ENCODE results near the gene C22orf23. TPM values are rescaled to one million over a fixed set of nuclear protein-coding genes. Genes with fewer than 3 reads are reported as not detected.

The C22orf23 gene
- total and polyA plus RNA-seq, 5 donors from 2014 or later: not detected

GRCh38 chr22:37985751-37986281 is 32.4 kb upstream of the C22orf23 start:
- Mint-ChIP-seq H3K9me3 (peaks cover 0 to 2% (median 0%) of the 10 kb centered on the region in 7 donors), H3K36me3 (peaks cover 3% of the 10 kb centered on the region), H3K4me1 (no peaks in the 10 kb centered on the region), H3K27ac (no peak overlapping the region), H3K4me3 (no peak overlapping the region), H3K27me3 (no peaks in the 10 kb centered on the region)
- no peaks in the 10 kb centered on the region for H3K27me3 ChIP-seq (ENCODE audit: control insufficient read depth, insufficient read depth, low read length)
- H3K4me1 ChIP-seq (ENCODE audit: control insufficient read depth, insufficient read depth, low read length, poor library complexity, severe bottlenecking): no peaks in the 10 kb centered on the region
- DNase-seq (no peak), ATAC-seq (ENCODE audit: low read depth in 2 of 2) (no peak)
- H3K4me3 ChIP-seq (ENCODE audit: low read depth, low read length): no peak overlapping the region
- H3K9me3 ChIP-seq (ENCODE audit: control insufficient read depth in 2 of 2, low read length in 2 of 2): no peaks in the 10 kb centered on the region
- no peaks in the 10 kb centered on the region for H3K36me3 ChIP-seq (ENCODE audit: control insufficient read depth, insufficient read depth, low read length)
- H3K27ac ChIP-seq (ENCODE audit: insufficient read depth, low read length, poor library complexity, severe bottlenecking): no peak overlapping the region

- DNase-seq: no peak
- Histone ChIP-seq H3K36me3 (ENCODE audit: control insufficient read depth, insufficient read depth, low read length) (no peaks in the 10 kb centered on the region), H3K9me3 (ENCODE audit: control insufficient read depth in 2 of 2, low read length in 2 of 2) (no peaks in the 10 kb centered on the region), H3K27me3 (ENCODE audit: control insufficient read depth, insufficient read depth, low read length) (no peaks in the 10 kb centered on the region), H3K4me3 (ENCODE audit: low read depth, low read length) (no peak overlapping the region), H3K4me1 (ENCODE audit: control insufficient read depth, insufficient read depth, low read length, poor library complexity, severe bottlenecking) (no peaks in the 10 kb centered on the region), H3K27ac (ENCODE audit: insufficient read depth, low read length, poor library complexity, severe bottlenecking) (no peak overlapping the region)
- no peak overlapping the region for H3K27ac Mint-ChIP-seq
- H3K9me3 Mint-ChIP-seq: peaks cover 0 to 2% (median 0%) of the 10 kb centered on the region in 7 donors
- H3K4me1 Mint-ChIP-seq: peaks cover 0 to 2% (median 0%) of the 10 kb centered on the region in 4 donors
- H3K4me3 Mint-ChIP-seq: no peak overlapping the region
- H3K36me3 Mint-ChIP-seq: peaks cover 3% of the 10 kb centered on the region
- no peaks in the 10 kb centered on the region for H3K27me3 Mint-ChIP-seq
- no peak for ATAC-seq (ENCODE audit: low read depth in 2 of 2)
These were observed 31.7 kb upstream of the C22orf23 start for GRCh38 chr22:37985050-37985585.

GRCh38 chr22:37983860-37984791 is 30.7 kb upstream of the C22orf23 start, which contains the start of gene SOX10:
Gene SOX10, minus strand, starts transcription at chr22:37984555. Its CDS starts 771 bp downstream, at chr22:37983784.
- no peak within 1 kb of the TSS for H3K27ac Mint-ChIP-seq
- peaks cover 0 to 2% (median 0%) of the 10 kb centered on the region in 4 donors for H3K4me1 Mint-ChIP-seq

GRCh38 chr22:37982938-37983859 is 29.8 kb upstream of the C22orf23 start:
- no peak overlapping the region for H3K4me3 Mint-ChIP-seq
- H3K27me3 Mint-ChIP-seq: no peaks in the 10 kb centered on the region
- no peak overlapping the region for H3K27ac ChIP-seq (ENCODE audit: insufficient read depth, low read length, poor library complexity, severe bottlenecking)
- no peaks in the 10 kb centered on the region for H3K9me3 ChIP-seq (ENCODE audit: control insufficient read depth in 2 of 2, low read length in 2 of 2)
- H3K4me1 ChIP-seq (ENCODE audit: control insufficient read depth, insufficient read depth, low read length, poor library complexity, severe bottlenecking): no peaks in the 10 kb centered on the region
- peaks cover 3% of the 10 kb centered on the region for H3K36me3 Mint-ChIP-seq
- no peak overlapping the region for H3K4me3 ChIP-seq (ENCODE audit: low read depth, low read length)
- ATAC-seq (ENCODE audit: low read depth in 2 of 2) (no peak), DNase-seq (no peak)
- peak overlapping the region in 1 of 3 donors; percentile 80 for H3K27ac Mint-ChIP-seq
- peaks cover 0 to 2% (median 0%) of the 10 kb centered on the region in 7 donors for H3K9me3 Mint-ChIP-seq
- no peaks in the 10 kb centered on the region for H3K27me3 ChIP-seq (ENCODE audit: control insufficient read depth, insufficient read depth, low read length)
- H3K36me3 ChIP-seq (ENCODE audit: control insufficient read depth, insufficient read depth, low read length): no peaks in the 10 kb centered on the region
- peaks cover 0 to 2% (median 0%) of the 10 kb centered on the region in 4 donors for H3K4me1 Mint-ChIP-seq

More at GRCh38 chr22:37983860-37984791, 30.7 kb upstream of the C22orf23 start, which contains the start of gene SOX10:
- no peaks in the 10 kb centered on the region for H3K9me3 ChIP-seq (ENCODE audit: control insufficient read depth in 2 of 2, low read length in 2 of 2)
- H3K36me3 Mint-ChIP-seq: peaks cover 3% of the 10 kb centered on the region
- ATAC-seq (ENCODE audit: low read depth in 2 of 2): no peak
- no peak within 1 kb of the TSS for H3K27ac ChIP-seq (ENCODE audit: insufficient read depth, low read length, poor library complexity, severe bottlenecking)
- H3K9me3 Mint-ChIP-seq: peaks cover 0 to 2% (median 0%) of the 10 kb centered on the region in 7 donors
- H3K4me3 ChIP-seq (ENCODE audit: low read depth, low read length): no peak within 1 kb of the TSS
- no peaks in the 10 kb centered on the region for H3K36me3 ChIP-seq (ENCODE audit: control insufficient read depth, insufficient read depth, low read length)
- H3K4me3 Mint-ChIP-seq: no peak within 1 kb of the TSS
- H3K4me1 ChIP-seq (ENCODE audit: control insufficient read depth, insufficient read depth, low read length, poor library complexity, severe bottlenecking): no peaks in the 10 kb centered on the region
- H3K27me3 ChIP-seq (ENCODE audit: control insufficient read depth, insufficient read depth, low read length): no peaks in the 10 kb centered on the region
- no peak for DNase-seq
- H3K27me3 Mint-ChIP-seq: no peaks in the 10 kb centered on the region

GRCh38 chr22:37982151-37982785 is 28.9 kb upstream of the C22orf23 start:
- Histone ChIP-seq H3K4me3 (ENCODE audit: low read depth, low read length) (no peak overlapping the region), H3K36me3 (ENCODE audit: control insufficient read depth, insufficient read depth, low read length) (no peaks in the 10 kb centered on the region), H3K27ac (ENCODE audit: insufficient read depth, low read length, poor library complexity, severe bottlenecking) (no peak overlapping the region), H3K4me1 (ENCODE audit: control insufficient read depth, insufficient read depth, low read length, poor library complexity, severe bottlenecking) (no peaks in the 10 kb centered on the region), H3K27me3 (ENCODE audit: control insufficient read depth, insufficient read depth, low read length) (no peaks in the 10 kb centered on the region), H3K9me3 (ENCODE audit: control insufficient read depth in 2 of 2, low read length in 2 of 2) (no peaks in the 10 kb centered on the region)
- no peak for DNase-seq
- no peak for ATAC-seq (ENCODE audit: low read depth in 2 of 2)
- Mint-ChIP-seq H3K27me3 (no peaks in the 10 kb centered on the region), H3K27ac (no peak overlapping the region), H3K9me3 (no peaks in the 10 kb centered on the region), H3K4me3 (no peak overlapping the region), H3K36me3 (peaks cover 3% of the 10 kb centered on the region), H3K4me1 (peaks cover 0 to 2% (median 0%) of the 10 kb centered on the region in 4 donors)

- Histone ChIP-seq H3K4me3 (ENCODE audit: low read depth, low read length) (no peak overlapping the region), H3K27ac (ENCODE audit: insufficient read depth, low read length, poor library complexity, severe bottlenecking) (no peak overlapping the region), H3K9me3 (ENCODE audit: control insufficient read depth in 2 of 2, low read length in 2 of 2) (no peaks in the 10 kb centered on the region), H3K27me3 (ENCODE audit: control insufficient read depth, insufficient read depth, low read length) (no peaks in the 10 kb centered on the region), H3K36me3 (ENCODE audit: control insufficient read depth, insufficient read depth, low read length) (peaks cover 3% of the 10 kb centered on the region), H3K4me1 (ENCODE audit: control insufficient read depth, insufficient read depth, low read length, poor library complexity, severe bottlenecking) (no peaks in the 10 kb centered on the region)
- H3K4me1 Mint-ChIP-seq: peaks cover 0 to 2% (median under 1%) of the 10 kb centered on the region in 4 donors
- ATAC-seq (ENCODE audit: low read depth in 2 of 2) (no peak), DNase-seq (no peak)
- H3K36me3 Mint-ChIP-seq: peaks cover 3% of the 10 kb centered on the region
- H3K4me3 Mint-ChIP-seq: no peak overlapping the region
- no peak overlapping the region for H3K27ac Mint-ChIP-seq
- no peaks in the 10 kb centered on the region for H3K9me3 Mint-ChIP-seq
- H3K27me3 Mint-ChIP-seq: no peaks in the 10 kb centered on the region
These were observed 28.0 kb upstream of the C22orf23 start for GRCh38 chr22:37981282-37982011.
